SU-DHL-6 (cell line): ENCODE data around the gene CABCOCO1.

ENCODE experiments used
- H2AFZ ChIP-seq: fragments of 200-600 bp; sonication (generic); 2 replicates; pipeline ENCODE4 v1.6.1; 2014; ENCODE audit warnings: low read depth, mild to moderate bottlenecking, moderate library complexity, mixed read lengths, antibody characterized with exemption, low read length; ENCODE audit not compliant: severe bottlenecking
- H3F3A ChIP-seq: fragments of 200-600 bp; shearing (Covaris generic); 2 replicates; pipeline ENCODE4 v1.6.0; 2016; ENCODE audit warnings: antibody characterized with exemption, mild to moderate bottlenecking; ENCODE audit not compliant: insufficient read depth
- H3K27ac ChIP-seq: fragments of 200-600 bp; sonication (generic); 2 replicates; pipeline ENCODE4 v1.5.1; 2016; ENCODE audit warnings: low read depth, mild to moderate bottlenecking, low read length, moderate library complexity, mixed read lengths
- H3K27me3 ChIP-seq: fragments of 200-600 bp; sonication (generic), shearing (Covaris generic); 2 replicates; pipeline ENCODE4 v1.6.0; 2014; ENCODE audit warnings: mild to moderate bottlenecking, low read length
- H3K36me3 ChIP-seq: fragments of 200-600 bp; sonication (generic); 2 replicates; pipeline ENCODE4 v1.6.1; 2014; ENCODE audit warnings: mild to moderate bottlenecking, low read length, mixed read lengths
- H3K4me2 ChIP-seq: fragments of 300-600, 200-600 bp; shearing (Covaris generic), sonication (generic); 2 replicates; pipeline ENCODE4 v1.6.0; 2014; ENCODE audit warnings: low read length, low read depth, mild to moderate bottlenecking; ENCODE audit not compliant: poor library complexity, severe bottlenecking
- H3K4me3 ChIP-seq: fragments of 200-600 bp; sonication (generic); 2 replicates; pipeline ENCODE4 v1.5.1; 2014; ENCODE audit warnings: antibody characterized with exemption, low read length, mild to moderate bottlenecking, mixed read lengths; ENCODE audit not compliant: insufficient read depth, poor library complexity, severe bottlenecking
- H3K79me2 ChIP-seq: fragments of 200-600 bp; sonication (generic); 2 replicates; pipeline ENCODE4 v1.6.1; 2014; ENCODE audit warnings: mild to moderate bottlenecking, low read length, moderate library complexity; ENCODE audit not compliant: insufficient read depth
- H3K9ac ChIP-seq: fragments of 200-600 bp; sonication (generic); 2 replicates; pipeline ENCODE4 v1.7.0; 2014; ENCODE audit warnings: mild to moderate bottlenecking, low read length
- H3K9me2 ChIP-seq: fragments of 200-600 bp; sonication (generic); replicated peaks from 2 replicates; pipeline ENCODE4 v1.6.1; 2014; ENCODE audit warnings: low read length; ENCODE audit not compliant: insufficient read depth
- H3K9me3 ChIP-seq: fragments of 200-600 bp; sonication (generic); 2 replicates; pipeline ENCODE4 v1.6.1; 2014; ENCODE audit warnings: low read length, mixed read lengths; ENCODE audit not compliant: insufficient read depth
- H4K20me1 ChIP-seq: fragments of 200-600 bp; sonication (generic); 2 replicates; pipeline ENCODE4 v1.6.1; 2014; ENCODE audit warnings: low read depth, mild to moderate bottlenecking, antibody characterized with exemption, low read length, moderate library complexity, mixed read lengths
- EZH2phosphoT487 ChIP-seq: fragments of 200-600 bp; sonication (generic), shearing (Covaris generic); conservative IDR thresholded peaks from 2 replicates; pipeline ENCODE4 v1.6.1; 2018; ENCODE audit warnings: mild to moderate bottlenecking, antibody characterized with exemption, low read length, moderate library complexity, mixed read lengths
- TF ChIP-seq, protein P1 (sequence below): fragments of 200-600 bp; sonication (generic); IDR thresholded peaks from one replicate; pipeline ENCODE4 v1.5.1; 2017; ENCODE audit warnings: antibody characterized with exemption, mild to moderate bottlenecking, low read length, moderate library complexity; ENCODE audit not compliant: insufficient read depth, poor library complexity, severe bottlenecking

CABCOCO1 gene

DNA sequence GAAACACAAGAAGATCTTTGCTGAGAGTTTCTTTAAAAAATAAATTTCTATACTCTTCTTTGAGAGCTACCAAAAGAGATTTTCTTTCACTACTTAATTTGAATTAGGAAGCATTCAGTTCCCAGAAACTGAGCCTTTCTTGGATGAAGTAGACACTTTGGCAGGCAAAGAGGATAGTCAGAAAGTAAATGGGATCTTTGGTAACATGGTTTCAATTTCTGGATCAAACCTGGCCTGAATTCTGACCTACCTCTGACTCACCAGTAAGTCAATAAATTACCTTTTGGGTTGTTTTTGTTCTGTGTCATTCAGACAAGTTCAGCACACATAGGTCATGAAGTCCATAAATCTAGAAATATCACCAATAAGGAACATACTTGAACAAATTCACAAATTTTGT, 26.8 kb upstream of the CABCOCO1 start:
- no peaks in the 10 kb centered on the region for H3K79me2 ChIP-seq
- H3K9ac ChIP-seq, result no peak overlapping the region
- no peak for TF ChIP-seq EZH2phosphoT487
- TF ChIP-seq, protein P1, sequence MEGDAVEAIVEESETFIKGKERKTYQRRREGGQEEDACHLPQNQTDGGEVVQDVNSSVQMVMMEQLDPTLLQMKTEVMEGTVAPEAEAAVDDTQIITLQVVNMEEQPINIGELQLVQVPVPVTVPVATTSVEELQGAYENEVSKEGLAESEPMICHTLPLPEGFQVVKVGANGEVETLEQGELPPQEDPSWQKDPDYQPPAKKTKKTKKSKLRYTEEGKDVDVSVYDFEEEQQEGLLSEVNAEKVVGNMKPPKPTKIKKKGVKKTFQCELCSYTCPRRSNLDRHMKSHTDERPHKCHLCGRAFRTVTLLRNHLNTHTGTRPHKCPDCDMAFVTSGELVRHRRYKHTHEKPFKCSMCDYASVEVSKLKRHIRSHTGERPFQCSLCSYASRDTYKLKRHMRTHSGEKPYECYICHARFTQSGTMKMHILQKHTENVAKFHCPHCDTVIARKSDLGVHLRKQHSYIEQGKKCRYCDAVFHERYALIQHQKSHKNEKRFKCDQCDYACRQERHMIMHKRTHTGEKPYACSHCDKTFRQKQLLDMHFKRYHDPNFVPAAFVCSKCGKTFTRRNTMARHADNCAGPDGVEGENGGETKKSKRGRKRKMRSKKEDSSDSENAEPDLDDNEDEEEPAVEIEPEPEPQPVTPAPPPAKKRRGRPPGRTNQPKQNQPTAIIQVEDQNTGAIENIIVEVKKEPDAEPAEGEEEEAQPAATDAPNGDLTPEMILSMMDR, result no peak
- no peaks in the 10 kb centered on the region for H3K36me3 ChIP-seq
- H3K9me3 ChIP-seq, result no peaks in the 10 kb centered on the region
- no peaks in the 10 kb centered on the region for H4K20me1 ChIP-seq
- H3K9me2 ChIP-seq, result no peaks in the 10 kb centered on the region
- no peak overlapping the region for H2AFZ ChIP-seq
- no peaks in the 10 kb centered on the region for H3F3A ChIP-seq
- H3K4me3 ChIP-seq, result no peak overlapping the region
- H3K27ac ChIP-seq, result no peak overlapping the region
- H3K4me2 ChIP-seq, result no peak overlapping the region
- no peaks in the 10 kb centered on the region for H3K27me3 ChIP-seq

DNA sequence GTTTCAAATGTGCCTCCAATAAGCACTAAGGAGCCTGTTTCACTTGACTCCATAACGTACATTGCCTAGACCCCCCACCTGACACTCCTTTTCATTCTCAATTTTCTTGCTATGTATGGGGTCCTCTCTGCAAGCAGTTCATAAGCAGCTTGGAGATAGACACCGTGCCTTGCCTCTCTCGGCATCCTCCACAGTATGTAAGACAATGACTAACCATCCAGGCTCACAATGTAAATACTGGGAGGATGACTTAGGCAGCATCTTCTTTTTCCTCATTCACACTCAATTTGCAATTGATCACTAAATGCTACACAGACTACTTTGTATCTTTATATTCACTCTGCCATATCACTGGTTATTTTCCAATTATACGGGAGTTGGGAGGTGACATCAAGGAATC, 22.8 kb upstream of the CABCOCO1 start:
- no peaks in the 10 kb centered on the region for H3K79me2 ChIP-seq
- no peaks in the 10 kb centered on the region for H4K20me1 ChIP-seq
- H2AFZ ChIP-seq, result no peak overlapping the region
- no peaks in the 10 kb centered on the region for H3F3A ChIP-seq
- H3K4me3 ChIP-seq, result no peak overlapping the region
- no peaks in the 10 kb centered on the region for H3K9me2 ChIP-seq
- H3K9me3 ChIP-seq, result no peaks in the 10 kb centered on the region
- TF ChIP-seq, protein P1, result no peak
- TF ChIP-seq EZH2phosphoT487, result no peak
- H3K9ac ChIP-seq, result no peak overlapping the region
- no peak overlapping the region for H3K27ac ChIP-seq
- no peak overlapping the region for H3K4me2 ChIP-seq
- H3K36me3 ChIP-seq, result no peaks in the 10 kb centered on the region
- no peaks in the 10 kb centered on the region for H3K27me3 ChIP-seq

DNA sequence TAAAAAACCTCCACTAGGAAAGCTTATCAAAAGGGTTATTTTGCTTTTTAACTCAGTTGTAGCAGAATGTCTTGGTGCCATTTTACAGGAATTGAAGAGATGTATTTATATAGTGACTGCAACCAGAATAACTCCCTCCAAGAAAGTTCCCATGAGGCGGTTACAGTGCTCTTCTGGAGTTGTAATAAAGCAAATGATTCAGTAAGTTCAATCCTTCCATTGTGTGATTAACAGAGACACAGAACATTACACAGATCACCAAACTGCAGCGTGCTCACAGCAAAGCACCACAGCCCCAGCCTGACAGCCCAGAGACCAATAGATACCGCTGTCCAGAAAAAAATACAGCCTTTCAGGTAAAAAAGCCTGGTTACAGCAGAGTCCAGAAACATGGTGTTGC, 21.9 kb upstream of the CABCOCO1 start:
- no peaks in the 10 kb centered on the region for H4K20me1 ChIP-seq

More for the DNA sequence above, 21.9 kb upstream of the CABCOCO1 start:
- H3K79me2 ChIP-seq, result no peaks in the 10 kb centered on the region
- no peaks in the 10 kb centered on the region for H3F3A ChIP-seq
- H2AFZ ChIP-seq, result no peak overlapping the region
- no peak overlapping the region for H3K27ac ChIP-seq
- H3K36me3 ChIP-seq, result no peaks in the 10 kb centered on the region
- H3K9me3 ChIP-seq, result no peaks in the 10 kb centered on the region
- no peak overlapping the region for H3K9ac ChIP-seq
- TF ChIP-seq, protein P1, result no peak
- TF ChIP-seq EZH2phosphoT487, result no peak
- no peak overlapping the region for H3K4me3 ChIP-seq
- H3K27me3 ChIP-seq, result no peaks in the 10 kb centered on the region
- H3K9me2 ChIP-seq, result no peaks in the 10 kb centered on the region
- H3K4me2 ChIP-seq, result no peak overlapping the region
